ENCODE measurements around the gene CLCN7.

- TF ChIP-seq CTCF (IDR thresholded peaks at IDR 0.05) (no peak), POLR2A (IDR thresholded peaks at IDR 0.05) (no peak)
These were observed 44.5 kb downstream of the CLCN7 start for GRCh38 chr16:1430214-1430758.

All from thyroid gland (tissue), 4 donors.